ENCODE measurements around the gene HCRTR2. TPM values are rescaled to one million over a fixed set of nuclear protein-coding genes. Genes with fewer than 3 reads are reported as not detected.
"Not testable (repeated sequence)": the region's sequence is repeated elsewhere in the genome, so short reads cannot be mapped to it uniquely, and the experiment has no call there.

Gene HCRTR2
- total RNA-seq (2014; rRNA removed; shearing (Covaris generic)) = not detected in 2 replicates

- H3K27me3 ChIP-seq (replicated peaks) = no peaks in the 10 kb centered on the region; the same call in none of the 2 replicates
- H3K9me3 ChIP-seq (replicated peaks) = no peaks in the 10 kb centered on the region
- peak in 1 of 2 experiments; percentile 33 for DNase-seq (ENCODE audit: low read depth in 1 of 2, low spot score in 2 of 2)
- H3K36me3 ChIP-seq = no peaks in the 10 kb centered on the region
- no peaks in the 10 kb centered on the region for H3K4me1 ChIP-seq (replicated peaks)
- H3K4me3 ChIP-seq = no peak within 1 kb of the TSS
- no peak within 1 kb of the TSS for H3K27ac ChIP-seq
Measured at GRCh38 chr6:55174211-55175026, at the start of gene HCRTR2. TSS of gene HCRTR2 (plus strand) at chr6:55174515. CDS start at chr6:55174588, 73 bp downstream.

- H3K27me3 ChIP-seq (replicated peaks) = no peaks in the 10 kb centered on the region
- H3K27ac ChIP-seq = no peak overlapping the region
- no peak for DNase-seq (ENCODE audit: low read depth in 1 of 2, low spot score in 2 of 2)
- H3K36me3 ChIP-seq = no peaks in the 10 kb centered on the region
- no peaks in the 10 kb centered on the region for H3K9me3 ChIP-seq (replicated peaks)
- H3K4me1 ChIP-seq (replicated peaks) = no peaks in the 10 kb centered on the region
- H3K4me3 ChIP-seq = no peak overlapping the region
Measured at GRCh38 chr6:55130806-55131324, 43.5 kb upstream of the HCRTR2 start.

- H3K27me3 ChIP-seq (replicated peaks) = no peaks in the 10 kb centered on the region
- H3K9me3 ChIP-seq (replicated peaks) = no peaks in the 10 kb centered on the region
- no peak overlapping the region for H3K27ac ChIP-seq
- DNase-seq (ENCODE audit: low read depth in 1 of 2, low spot score in 2 of 2) = no peak
- H3K4me1 ChIP-seq (replicated peaks) = no peaks in the 10 kb centered on the region
- no peak overlapping the region for H3K4me3 ChIP-seq
- H3K36me3 ChIP-seq = no peaks in the 10 kb centered on the region
Measured at GRCh38 chr6:55131616-55132015, 42.7 kb upstream of the HCRTR2 start.

- Histone ChIP-seq H3K27ac (no peak overlapping the region), H3K4me3 (no peak overlapping the region), H3K36me3 (no peaks in the 10 kb centered on the region), H3K9me3 (replicated peaks) (no peaks in the 10 kb centered on the region), H3K4me1 (replicated peaks) (no peaks in the 10 kb centered on the region), H3K27me3 (replicated peaks) (no peaks in the 10 kb centered on the region)
- DNase-seq (ENCODE audit: low read depth in 1 of 2, low spot score in 2 of 2) = no peak
Measured at GRCh38 chr6:55136916-55137315, 37.4 kb upstream of the HCRTR2 start.

GRCh38 chr6:55137929-55138693 is 36.2 kb upstream of the HCRTR2 start:
- no peaks in the 10 kb centered on the region for H3K9me3 ChIP-seq (replicated peaks)
- H3K36me3 ChIP-seq = no peaks in the 10 kb centered on the region
- H3K27ac ChIP-seq = no peak overlapping the region
- H3K4me3 ChIP-seq = no peak overlapping the region
- H3K4me1 ChIP-seq (replicated peaks) = no peaks in the 10 kb centered on the region
- DNase-seq (ENCODE audit: low read depth in 1 of 2, low spot score in 2 of 2) = no peak
- no peaks in the 10 kb centered on the region for H3K27me3 ChIP-seq (replicated peaks)

- no peak for DNase-seq (ENCODE audit: low read depth in 1 of 2, low spot score in 2 of 2)
- Histone ChIP-seq H3K4me3 (no peak overlapping the region), H3K9me3 (replicated peaks) (no peaks in the 10 kb centered on the region), H3K27ac (no peak overlapping the region), H3K27me3 (replicated peaks) (no peaks in the 10 kb centered on the region), H3K36me3 (no peaks in the 10 kb centered on the region), H3K4me1 (replicated peaks) (no peaks in the 10 kb centered on the region)
Measured at GRCh38 chr6:55141611-55142010, 32.7 kb upstream of the HCRTR2 start.

GRCh38 chr6:55142610-55143009 is 31.7 kb upstream of the HCRTR2 start:
- no peaks in the 10 kb centered on the region for H3K4me1 ChIP-seq (replicated peaks)
- H3K9me3 ChIP-seq (replicated peaks) = no peaks in the 10 kb centered on the region
- H3K4me3 ChIP-seq = no peak overlapping the region
- H3K36me3 ChIP-seq = no peaks in the 10 kb centered on the region
- DNase-seq (ENCODE audit: low read depth in 1 of 2, low spot score in 2 of 2) = no peak
- H3K27ac ChIP-seq = no peak overlapping the region
- no peaks in the 10 kb centered on the region for H3K27me3 ChIP-seq (replicated peaks)

- H3K27me3 ChIP-seq (replicated peaks) = no peaks in the 10 kb centered on the region
- H3K4me3 ChIP-seq = no peak overlapping the region
- H3K27ac ChIP-seq = no peak overlapping the region
- no peaks in the 10 kb centered on the region for H3K36me3 ChIP-seq
- H3K4me1 ChIP-seq (replicated peaks) = no peaks in the 10 kb centered on the region
- H3K9me3 ChIP-seq (replicated peaks) = no peaks in the 10 kb centered on the region; the same call in 1 of the 2 replicates
- no peak for DNase-seq (ENCODE audit: low read depth in 1 of 2, low spot score in 2 of 2)
Measured at GRCh38 chr6:55153284-55153683, 21.0 kb upstream of the HCRTR2 start.

GRCh38 chr6:55158784-55159183 is 15.5 kb upstream of the HCRTR2 start:
- H3K36me3 ChIP-seq; H3K4me3 ChIP-seq; DNase-seq (ENCODE audit: low read depth in 1 of 2, low spot score in 2 of 2); H3K4me1 ChIP-seq (replicated peaks); H3K27ac ChIP-seq; H3K9me3 ChIP-seq (replicated peaks); H3K27me3 ChIP-seq (replicated peaks): not testable (repeated sequence)

DNA sequence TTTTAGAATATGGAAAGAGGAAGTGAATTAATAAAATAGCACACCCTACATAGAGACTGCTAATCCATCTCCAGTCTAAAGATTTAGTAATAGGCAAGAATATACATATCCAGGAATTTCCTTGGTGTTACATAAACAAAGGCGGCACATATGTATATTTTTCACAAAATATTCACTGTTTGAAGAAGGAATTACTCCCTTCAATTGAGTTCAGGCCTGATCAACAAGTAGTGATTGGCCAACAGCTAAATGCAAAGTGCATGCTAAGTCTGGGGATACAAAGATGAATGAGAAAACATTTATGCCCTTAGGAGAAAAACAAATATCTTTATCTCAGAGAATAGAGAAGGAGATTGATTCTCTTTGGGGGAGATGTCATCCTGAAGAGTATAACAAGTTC is 6.5 kb upstream of the HCRTR2 start:
- DNase-seq (ENCODE audit: low read depth in 1 of 2, low spot score in 2 of 2) = no peak
- no peaks in the 10 kb centered on the region for H3K36me3 ChIP-seq
- H3K4me1 ChIP-seq (replicated peaks) = no peaks in the 10 kb centered on the region
- H3K27me3 ChIP-seq (replicated peaks) = no peaks in the 10 kb centered on the region
- no peak overlapping the region for H3K27ac ChIP-seq
- no peak overlapping the region for H3K4me3 ChIP-seq
- H3K9me3 ChIP-seq (replicated peaks) = no peaks in the 10 kb centered on the region

DNA sequence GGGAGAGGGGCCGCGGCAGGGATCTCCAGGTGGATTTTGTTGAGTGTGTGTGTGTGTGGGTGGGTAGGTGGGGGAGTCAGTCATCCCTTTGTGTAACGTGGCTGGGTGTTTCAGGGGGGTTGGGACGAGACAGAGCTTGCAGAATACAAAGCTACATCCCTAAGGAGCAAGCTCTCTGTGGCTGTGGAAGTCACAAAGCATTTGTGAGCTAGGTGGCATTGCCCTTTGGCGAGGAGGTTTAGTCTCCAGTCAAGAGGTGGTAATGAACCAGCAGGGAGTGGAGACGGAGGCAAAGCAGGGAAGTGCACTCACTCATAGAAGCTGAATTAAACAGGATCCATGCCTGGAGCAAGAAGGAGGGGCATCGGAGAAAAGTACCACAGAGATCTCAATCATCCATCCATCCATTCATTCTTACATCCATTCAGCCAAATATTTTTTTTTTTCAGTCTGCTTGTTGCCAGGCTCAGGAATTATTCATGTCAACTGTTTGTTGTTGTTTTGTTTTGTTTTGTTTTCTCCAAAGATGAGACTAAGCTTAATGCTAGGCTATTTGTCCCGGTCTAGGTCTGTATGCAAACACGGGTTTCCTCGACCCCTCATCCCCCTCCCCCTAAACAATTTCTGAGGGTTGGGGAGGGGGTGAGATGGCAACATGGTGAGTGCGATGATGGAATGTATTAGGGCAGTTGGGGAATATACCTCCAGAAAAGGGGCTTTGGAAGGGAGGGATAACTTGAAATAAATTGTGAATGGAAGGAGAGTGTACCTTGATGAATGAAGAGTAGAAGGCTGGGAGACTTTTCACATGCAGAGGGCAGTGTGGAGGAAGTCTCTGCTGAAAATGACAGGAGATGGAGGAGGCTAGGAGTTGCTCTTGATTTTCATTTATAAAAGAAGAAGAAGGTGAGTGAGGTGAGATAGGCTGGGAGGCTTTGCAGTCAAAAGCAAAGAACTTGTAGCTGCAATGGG is 1.0 kb downstream of the HCRTR2 start:
- H3K4me3 ChIP-seq = no peak overlapping the region
- DNase-seq (ENCODE audit: low read depth in 1 of 2, low spot score in 2 of 2) = no peak
- no peak overlapping the region for H3K27ac ChIP-seq
- no peaks in the 10 kb centered on the region for H3K36me3 ChIP-seq
- H3K27me3 ChIP-seq (replicated peaks) = no peaks in the 10 kb centered on the region; the same call in none of the 2 replicates
- no peaks in the 10 kb centered on the region for H3K9me3 ChIP-seq (replicated peaks)
- no peaks in the 10 kb centered on the region for H3K4me1 ChIP-seq (replicated peaks)

DNA sequence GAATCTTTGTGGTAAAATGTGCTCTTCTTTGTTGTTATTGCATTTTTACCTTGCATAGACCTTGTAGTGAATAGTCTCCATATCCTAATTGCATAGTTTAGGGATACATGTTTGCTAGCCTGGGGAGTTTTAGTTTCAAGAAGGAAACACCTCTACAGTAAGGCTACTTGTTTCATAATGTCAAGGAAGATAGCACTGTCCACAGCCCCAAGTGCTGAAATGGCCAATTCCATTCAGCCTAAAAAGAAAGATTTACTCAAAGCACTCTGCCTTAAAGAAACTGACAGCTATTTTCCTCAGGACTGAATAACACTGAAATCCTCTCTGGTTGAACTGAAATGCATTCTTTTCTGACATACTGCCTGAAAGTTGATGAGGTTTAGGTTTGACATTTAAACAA is 2.6 kb downstream of the HCRTR2 start:
- no peaks in the 10 kb centered on the region for H3K4me1 ChIP-seq (replicated peaks)
- H3K36me3 ChIP-seq = no peaks in the 10 kb centered on the region
- DNase-seq (ENCODE audit: low read depth in 1 of 2, low spot score in 2 of 2) = no peak
- no peak overlapping the region for H3K27ac ChIP-seq
- H3K4me3 ChIP-seq = no peak overlapping the region
- H3K27me3 ChIP-seq (replicated peaks) = no peaks in the 10 kb centered on the region; the same call in none of the 2 replicates
- H3K9me3 ChIP-seq (replicated peaks) = no peaks in the 10 kb centered on the region

DNA sequence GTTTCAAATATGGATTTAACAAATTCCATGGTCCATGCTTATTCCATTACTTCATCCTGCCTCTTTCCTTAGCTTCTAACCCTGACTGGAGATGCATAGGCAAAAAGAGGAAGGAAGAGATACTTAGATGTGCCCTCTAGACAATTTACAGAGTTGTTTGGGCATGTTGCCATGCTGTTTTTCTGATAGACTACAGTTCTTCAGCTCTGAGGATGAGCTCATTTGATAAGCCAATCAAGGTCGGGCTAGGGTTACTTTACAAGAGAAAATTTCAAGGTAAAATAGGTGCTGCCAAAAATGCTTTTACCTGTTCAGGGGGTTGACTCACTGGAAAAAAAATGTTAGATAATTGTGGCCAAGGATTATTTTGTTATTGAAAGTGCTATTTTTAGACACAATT is 5.9 kb downstream of the HCRTR2 start:
- H3K9me3 ChIP-seq (replicated peaks) = no peaks in the 10 kb centered on the region
- no peaks in the 10 kb centered on the region for H3K4me1 ChIP-seq (replicated peaks)
- H3K27ac ChIP-seq = no peak overlapping the region
- no peak for DNase-seq (ENCODE audit: low read depth in 1 of 2, low spot score in 2 of 2)
- no peaks in the 10 kb centered on the region; the same call in 1 of the 2 replicates for H3K27me3 ChIP-seq (replicated peaks)
- H3K4me3 ChIP-seq = no peak overlapping the region
- H3K36me3 ChIP-seq = no peaks in the 10 kb centered on the region

All from SJSA1 (cell line).